ENCODE measurements around the gene CAPN8. TPM values are rescaled to one million over a fixed set of nuclear protein-coding genes. Genes with fewer than 3 reads are reported as not detected.

Gene CAPN8
- total RNA-seq, 1 experiment from 2014 or later = not detected

GRCh38 chr1:223508796-223509195, 156.7 kb downstream of the CAPN8 start:
- H3K4me3 ChIP-seq = no peak overlapping the region
- H3K27me3 ChIP-seq (replicated peaks) = no peaks in the 10 kb centered on the region
- H3K9me3 ChIP-seq (replicated peaks) = no peaks in the 10 kb centered on the region
- H3K27ac ChIP-seq = no peak overlapping the region
- H3K4me1 ChIP-seq (replicated peaks) = 0 out of 2 replicates have a peak, but pooled peaks cover 3% of the 10 kb centered on the region
- DNase-seq (ENCODE audit: low read depth in 1 of 2, low spot score in 2 of 2) = no peak
- no peaks in the 10 kb centered on the region for H3K36me3 ChIP-seq

DNA sequence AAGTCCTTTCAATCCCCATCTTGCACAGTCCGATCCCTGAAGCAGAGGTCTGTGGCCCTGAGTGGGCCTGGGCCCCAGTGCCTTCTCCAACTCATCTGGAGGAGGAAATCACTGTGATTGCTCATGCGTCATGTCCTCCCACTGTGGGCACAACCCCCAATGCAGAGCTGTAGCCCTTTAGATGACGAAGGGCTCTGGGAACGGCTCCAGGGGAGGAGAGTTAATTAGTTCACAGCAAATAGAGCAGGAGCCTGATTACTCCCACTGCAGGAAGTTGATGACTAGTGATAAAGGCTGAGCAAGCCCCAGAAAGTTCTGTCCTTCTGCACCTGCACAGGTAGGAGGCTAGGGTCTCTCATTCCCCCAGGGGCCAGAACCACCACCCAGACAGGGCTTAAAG, 160.8 kb downstream of the CAPN8 start:
- DNase-seq (ENCODE audit: low read depth in 1 of 2, low spot score in 2 of 2) = peak in 1 of 2 experiments; percentile 39
- no peaks in the 10 kb centered on the region for H3K27me3 ChIP-seq (replicated peaks)
- peaks cover 16% of the 10 kb centered on the region for H3K4me1 ChIP-seq (replicated peaks)
- H3K27ac ChIP-seq = no peak overlapping the region
- H3K36me3 ChIP-seq = no peaks in the 10 kb centered on the region
- H3K4me3 ChIP-seq = no peak overlapping the region
- no peaks in the 10 kb centered on the region for H3K9me3 ChIP-seq (replicated peaks)

- H3K27ac ChIP-seq = no peak overlapping the region
- H3K36me3 ChIP-seq = no peaks in the 10 kb centered on the region
- peaks cover 16% of the 10 kb centered on the region for H3K4me1 ChIP-seq (replicated peaks)
- DNase-seq (ENCODE audit: low read depth in 1 of 2, low spot score in 2 of 2) = no peak
- H3K4me3 ChIP-seq = no peak overlapping the region
- no peaks in the 10 kb centered on the region for H3K27me3 ChIP-seq (replicated peaks)
- no peaks in the 10 kb centered on the region; the same call in 1 of the 2 replicates for H3K9me3 ChIP-seq (replicated peaks)
Observed at GRCh38 chr1:223503348-223503747, 162.2 kb downstream of the CAPN8 start.

DNA sequence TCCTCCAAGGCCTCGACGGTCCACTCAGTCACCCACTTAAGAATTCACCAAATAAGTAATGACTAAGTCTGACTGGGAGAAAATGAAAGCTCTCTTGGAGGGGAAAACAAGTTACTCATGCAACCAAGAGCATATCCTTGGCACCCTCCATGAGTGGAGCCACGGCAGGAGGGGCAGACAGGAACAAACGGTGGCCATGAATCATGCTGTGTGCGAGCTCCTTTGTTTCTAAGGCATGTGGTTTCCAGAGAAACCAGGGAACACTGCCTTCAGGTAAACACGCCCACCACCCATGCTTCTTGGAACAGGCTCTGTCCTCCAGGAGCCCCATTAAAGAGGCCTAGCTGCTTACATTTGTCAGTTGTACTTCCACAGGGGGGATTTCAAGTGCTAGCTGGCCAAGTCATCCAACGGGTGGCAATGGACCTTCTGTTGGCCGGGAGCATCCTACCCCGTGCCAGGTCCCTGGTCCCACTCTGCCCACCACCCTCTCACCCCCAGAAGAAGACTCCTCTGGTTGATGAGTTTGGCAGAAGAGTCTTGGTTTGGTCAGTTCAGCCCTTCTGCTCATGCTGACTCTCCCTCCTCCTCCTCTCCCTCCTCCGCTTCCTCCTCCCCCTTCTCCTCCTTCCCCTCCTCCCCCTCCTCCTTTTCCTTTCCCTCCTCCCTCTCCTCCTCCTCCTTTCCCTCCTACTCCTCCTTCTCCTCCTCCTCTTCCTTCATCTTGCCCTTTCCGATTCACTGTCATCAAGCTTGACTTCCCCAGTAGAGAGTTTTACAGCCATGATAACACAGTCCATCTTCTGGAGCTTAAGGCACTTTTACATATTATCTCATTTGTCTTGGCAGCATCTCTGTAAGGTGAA, 164.7 kb downstream of the CAPN8 start:
- no peaks in the 10 kb centered on the region for H3K27me3 ChIP-seq (replicated peaks)
- peak overlapping the region; percentile 60 for H3K27ac ChIP-seq
- no peak overlapping the region for H3K4me3 ChIP-seq
- peak; percentile 81 to 90 for DNase-seq (ENCODE audit: low read depth in 1 of 2, low spot score in 2 of 2)
- H3K4me1 ChIP-seq (replicated peaks) = peaks cover 16% of the 10 kb centered on the region
- H3K36me3 ChIP-seq = no peaks in the 10 kb centered on the region
- no peaks in the 10 kb centered on the region; the same call in 1 of the 2 replicates for H3K9me3 ChIP-seq (replicated peaks)

GRCh38 chr1:223496883-223497282, 168.6 kb downstream of the CAPN8 start:
- no peak overlapping the region for H3K27ac ChIP-seq
- peaks cover 13% of the 10 kb centered on the region for H3K4me1 ChIP-seq (replicated peaks)
- DNase-seq (ENCODE audit: low read depth in 1 of 2, low spot score in 2 of 2) = no peak
- H3K9me3 ChIP-seq (replicated peaks) = no peaks in the 10 kb centered on the region; the same call in 1 of the 2 replicates
- no peaks in the 10 kb centered on the region for H3K27me3 ChIP-seq (replicated peaks)
- no peak overlapping the region for H3K4me3 ChIP-seq
- H3K36me3 ChIP-seq = no peaks in the 10 kb centered on the region

DNA sequence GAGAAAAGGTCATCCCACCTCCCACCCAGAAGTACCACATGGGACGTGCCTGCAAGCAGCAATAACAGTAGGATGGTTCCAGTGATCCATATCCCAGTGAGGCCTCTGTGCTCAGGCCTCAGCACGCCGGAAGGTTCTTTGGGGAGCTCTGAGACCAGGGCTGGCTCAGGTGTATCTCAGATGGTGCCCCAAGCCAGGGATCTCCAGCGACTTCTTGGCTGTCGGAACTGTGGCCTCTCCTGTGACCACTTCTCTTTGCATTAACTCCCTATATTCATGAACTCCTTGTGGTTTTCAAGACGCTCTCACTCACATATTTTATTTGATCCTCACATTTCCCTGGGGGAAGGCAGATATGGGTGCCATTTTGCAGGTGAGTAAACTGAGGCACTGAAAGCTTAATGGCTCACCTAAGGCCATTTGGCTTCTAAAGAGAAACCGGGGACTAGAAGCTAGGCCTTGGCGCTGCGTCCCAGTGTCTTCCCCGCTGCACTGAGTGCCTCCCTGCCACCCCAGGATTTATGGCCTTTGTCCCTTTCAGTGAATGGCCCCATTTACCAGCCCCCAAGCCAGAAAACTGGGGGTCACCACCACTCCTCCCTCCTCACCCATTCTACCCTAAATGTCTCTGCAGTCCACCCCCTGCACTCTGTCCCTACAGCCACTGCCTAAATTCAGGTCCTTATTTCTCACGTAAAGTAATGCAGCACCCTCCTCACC, 170.4 kb downstream of the CAPN8 start:
- no peak overlapping the region for H3K4me3 ChIP-seq
- H3K36me3 ChIP-seq = no peaks in the 10 kb centered on the region
- no peak overlapping the region for H3K27ac ChIP-seq
- no peaks in the 10 kb centered on the region; the same call in 1 of the 2 replicates for H3K9me3 ChIP-seq (replicated peaks)
- peaks cover 4% of the 10 kb centered on the region for H3K4me1 ChIP-seq (replicated peaks)
- no peak for DNase-seq (ENCODE audit: low read depth in 1 of 2, low spot score in 2 of 2)
- no peaks in the 10 kb centered on the region for H3K27me3 ChIP-seq (replicated peaks)

- DNase-seq (ENCODE audit: low read depth in 1 of 2, low spot score in 2 of 2) = no peak
- no peak overlapping the region for H3K4me3 ChIP-seq
Observed at GRCh38 chr1:223492044-223492443, 173.5 kb downstream of the CAPN8 start.

More at GRCh38 chr1:223492044-223492443, 173.5 kb downstream of the CAPN8 start:
- Histone ChIP-seq H3K36me3 (no peaks in the 10 kb centered on the region), H3K27me3 (replicated peaks) (no peaks in the 10 kb centered on the region), H3K27ac (no peak overlapping the region), H3K9me3 (replicated peaks) (no peaks in the 10 kb centered on the region), H3K4me1 (replicated peaks) (peaks cover 10% of the 10 kb centered on the region)

Other genes starting within 250 kb of the CAPN8 start
- 143 and 155 TPM in 2 replicates for gene CAPN2, start 46.8 kb upstream of the CAPN8 start, total RNA-seq (2014; rRNA removed; shearing (Covaris generic))
- gene TP53BP2, start 180.2 kb upstream of the CAPN8 start, total RNA-seq (2014; rRNA removed; shearing (Covaris generic)) = 32.9 and 40.4 TPM in 2 replicates

Data from SJSA1 (cell line).